ENCODE results near the gene GDPD1.
"Not testable (repeated sequence)": the region's sequence is repeated elsewhere in the genome, so short reads cannot be mapped to it uniquely, and the experiment has no call there.

Gene GDPD1

GRCh38 chr17:59220328-59221158 lies at the start of gene GDPD1:
GDPD1 (plus strand) TSS chr17:59220511; CDS start chr17:59220610, 99 bp downstream.
- Histone ChIP-seq H3K27me3 (ENCODE audit: low read depth, low read length) (no peaks in the 10 kb centered on the region), H3K27ac (ENCODE audit: low read length) (peak within 1 kb of the TSS; percentile 87), H3K36me3 (ENCODE audit: control insufficient read depth in 1 of 2, insufficient read depth in 2 of 2, low read length in 2 of 2) (no peaks in the 10 kb centered on the region), H3K4me1 (ENCODE audit: control insufficient read depth in 1 of 2, insufficient read depth in 2 of 2, low read length in 2 of 2) (peaks cover 0 to 5% of the 10 kb centered on the region in 2 donors), H3K4me3 (ENCODE audit: low read depth in 1 of 2, low read length in 2 of 2) (peak within 1 kb of the TSS; percentile 97 to 99), H3K9me3 (ENCODE audit: control insufficient read depth in 1 of 2, low read length in 2 of 2) (no peaks in the 10 kb centered on the region)

DNA sequence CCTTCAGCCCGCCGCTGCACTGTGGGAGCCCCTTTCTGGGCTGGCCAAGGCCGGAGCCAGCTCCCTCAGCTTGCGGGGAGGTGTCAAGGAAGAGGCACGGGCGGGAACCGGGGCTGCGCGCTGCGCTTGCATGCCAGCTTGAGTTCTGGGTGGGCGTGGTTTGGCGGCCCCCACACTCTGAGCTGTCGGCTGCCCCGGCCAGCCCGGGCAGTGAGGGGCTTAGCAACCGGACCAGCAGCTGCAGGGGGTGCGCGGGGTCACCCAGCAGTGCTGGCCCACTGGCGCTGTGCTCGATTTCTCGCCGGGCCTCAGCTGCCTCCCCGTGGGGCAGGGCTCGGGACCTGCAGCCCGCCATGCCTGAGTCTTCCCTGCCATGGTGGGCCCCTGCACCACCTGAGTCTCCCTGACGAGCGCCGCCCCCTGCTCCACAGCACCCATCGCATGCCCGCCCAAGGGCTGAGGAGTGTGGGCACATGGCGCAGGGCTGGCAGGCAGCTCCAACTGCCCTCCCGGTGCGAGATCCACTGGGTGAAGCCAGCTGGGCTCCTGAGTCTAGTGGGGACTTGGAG lies 47.8 kb upstream of the GDPD1 start:
- H3K36me3 ChIP-seq (ENCODE audit: control insufficient read depth in 1 of 2, insufficient read depth in 2 of 2, low read length in 2 of 2) = no peaks in the 10 kb centered on the region
- H3K4me1 ChIP-seq (ENCODE audit: control insufficient read depth in 1 of 2, insufficient read depth in 2 of 2, low read length in 2 of 2) = no peaks in the 10 kb centered on the region
- H3K27ac ChIP-seq (ENCODE audit: low read length) = no peak overlapping the region
- H3K27me3 ChIP-seq (ENCODE audit: low read depth, low read length) = no peaks in the 10 kb centered on the region
- H3K9me3 ChIP-seq (ENCODE audit: control insufficient read depth in 1 of 2, low read length in 2 of 2) = peaks cover 0 to 2% of the 10 kb centered on the region in 2 donors
- no peak overlapping the region for H3K4me3 ChIP-seq (ENCODE audit: low read depth in 1 of 2, low read length in 2 of 2)

GRCh38 chr17:59174671-59175070 lies 45.6 kb upstream of the GDPD1 start:
- no peaks in the 10 kb centered on the region for H3K36me3 ChIP-seq (ENCODE audit: control insufficient read depth in 1 of 2, insufficient read depth in 2 of 2, low read length in 2 of 2)
- peaks cover 0 to 2% of the 10 kb centered on the region in 2 donors for H3K9me3 ChIP-seq (ENCODE audit: control insufficient read depth in 1 of 2, low read length in 2 of 2)
- no peak overlapping the region for H3K27ac ChIP-seq (ENCODE audit: low read length)
- H3K27me3 ChIP-seq (ENCODE audit: low read depth, low read length) = no peaks in the 10 kb centered on the region
- no peaks in the 10 kb centered on the region for H3K4me1 ChIP-seq (ENCODE audit: control insufficient read depth in 1 of 2, insufficient read depth in 2 of 2, low read length in 2 of 2)
- no peak overlapping the region for H3K4me3 ChIP-seq (ENCODE audit: low read depth in 1 of 2, low read length in 2 of 2)

- no peaks in the 10 kb centered on the region for H3K36me3 ChIP-seq (ENCODE audit: control insufficient read depth in 1 of 2, insufficient read depth in 2 of 2, low read length in 2 of 2)
- H3K27me3 ChIP-seq (ENCODE audit: low read depth, low read length) = no peaks in the 10 kb centered on the region
- H3K9me3 ChIP-seq (ENCODE audit: control insufficient read depth in 1 of 2, low read length in 2 of 2) = peaks cover 0 to 2% of the 10 kb centered on the region in 2 donors
- H3K4me3 ChIP-seq (ENCODE audit: low read depth in 1 of 2, low read length in 2 of 2) = no peak overlapping the region
- H3K4me1 ChIP-seq (ENCODE audit: control insufficient read depth in 1 of 2, insufficient read depth in 2 of 2, low read length in 2 of 2) = no peaks in the 10 kb centered on the region
- H3K27ac ChIP-seq (ENCODE audit: low read length) = no peak overlapping the region
Measured at GRCh38 chr17:59175076-59175475, 45.2 kb upstream of the GDPD1 start.

DNA sequence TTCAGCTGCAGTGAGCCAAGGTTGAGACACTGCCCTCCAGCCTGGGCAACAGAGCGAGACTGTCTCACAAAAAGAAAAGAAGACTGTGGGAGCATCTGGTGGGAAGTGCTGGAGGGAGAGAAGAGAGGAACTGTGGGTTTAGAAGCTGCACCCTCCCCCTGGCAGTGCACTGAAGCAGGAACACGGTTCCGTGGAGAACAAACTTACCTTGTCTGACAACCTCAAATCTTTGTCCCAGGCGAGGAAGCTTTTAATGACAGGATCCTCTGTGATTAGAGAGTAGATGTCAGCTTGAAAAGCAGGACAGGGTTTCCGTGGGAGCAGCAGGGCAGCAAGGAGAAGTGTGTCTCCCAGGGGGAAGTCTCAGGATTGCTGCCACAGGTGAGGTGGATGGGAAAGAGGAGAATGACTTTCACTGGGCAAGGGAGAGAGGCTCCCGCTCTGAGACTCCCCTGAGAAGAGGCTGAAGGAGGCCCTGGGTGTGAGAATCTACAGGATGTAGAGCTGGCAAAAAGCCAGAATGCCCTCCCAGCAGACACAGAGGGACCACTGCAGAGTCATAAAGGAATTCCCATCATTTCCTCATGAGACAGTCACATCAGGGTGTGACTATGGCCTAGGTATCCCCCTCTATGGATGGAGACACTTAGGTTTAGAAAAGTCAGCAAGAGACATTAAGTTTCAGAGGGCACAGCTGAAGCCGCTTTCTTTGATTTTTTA lies 41.9 kb upstream of the GDPD1 start:
- Histone ChIP-seq H3K4me3 (ENCODE audit: low read depth in 1 of 2, low read length in 2 of 2) (no peak overlapping the region), H3K4me1 (ENCODE audit: control insufficient read depth in 1 of 2, insufficient read depth in 2 of 2, low read length in 2 of 2) (no peaks in the 10 kb centered on the region), H3K9me3 (ENCODE audit: control insufficient read depth in 1 of 2, low read length in 2 of 2) (no peaks in the 10 kb centered on the region), H3K36me3 (ENCODE audit: control insufficient read depth in 1 of 2, insufficient read depth in 2 of 2, low read length in 2 of 2) (no peaks in the 10 kb centered on the region), H3K27ac (ENCODE audit: low read length) (no peak overlapping the region), H3K27me3 (ENCODE audit: low read depth, low read length) (no peaks in the 10 kb centered on the region)

DNA sequence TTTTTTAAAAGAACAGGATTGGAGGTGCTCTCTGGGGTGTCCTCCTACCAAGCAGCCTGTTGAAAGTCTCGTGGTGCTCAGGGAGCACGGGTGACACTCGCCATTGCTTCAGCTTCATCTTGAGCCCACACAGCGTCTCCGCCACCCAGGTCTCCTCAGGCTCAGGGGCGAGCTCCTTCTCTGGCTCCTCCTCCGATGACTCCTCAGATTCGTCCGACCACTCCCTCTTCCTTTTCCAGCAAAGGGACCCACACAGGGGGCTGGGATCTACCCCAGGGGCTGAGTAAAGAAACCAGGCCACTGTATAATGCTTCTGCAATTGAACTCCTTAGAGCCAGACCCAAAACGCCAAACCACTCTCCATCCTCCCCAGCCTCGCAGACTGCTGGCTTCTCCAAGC lies 40.7 kb upstream of the GDPD1 start:
- H3K27me3 ChIP-seq (ENCODE audit: low read depth, low read length); H3K36me3 ChIP-seq (ENCODE audit: control insufficient read depth in 1 of 2, insufficient read depth in 2 of 2, low read length in 2 of 2); H3K4me1 ChIP-seq (ENCODE audit: control insufficient read depth in 1 of 2, insufficient read depth in 2 of 2, low read length in 2 of 2); H3K9me3 ChIP-seq (ENCODE audit: control insufficient read depth in 1 of 2, low read length in 2 of 2); H3K4me3 ChIP-seq (ENCODE audit: low read depth in 1 of 2, low read length in 2 of 2); H3K27ac ChIP-seq (ENCODE audit: low read length): not testable (repeated sequence)

GRCh38 chr17:59180626-59181025 lies 39.7 kb upstream of the GDPD1 start:
- Histone ChIP-seq H3K27ac (ENCODE audit: low read length) (no peak overlapping the region), H3K9me3 (ENCODE audit: control insufficient read depth in 1 of 2, low read length in 2 of 2) (no peaks in the 10 kb centered on the region), H3K27me3 (ENCODE audit: low read depth, low read length) (no peaks in the 10 kb centered on the region), H3K4me1 (ENCODE audit: control insufficient read depth in 1 of 2, insufficient read depth in 2 of 2, low read length in 2 of 2) (no peaks in the 10 kb centered on the region), H3K4me3 (ENCODE audit: low read depth in 1 of 2, low read length in 2 of 2) (no peak overlapping the region), H3K36me3 (ENCODE audit: control insufficient read depth in 1 of 2, insufficient read depth in 2 of 2, low read length in 2 of 2) (no peaks in the 10 kb centered on the region)

DNA sequence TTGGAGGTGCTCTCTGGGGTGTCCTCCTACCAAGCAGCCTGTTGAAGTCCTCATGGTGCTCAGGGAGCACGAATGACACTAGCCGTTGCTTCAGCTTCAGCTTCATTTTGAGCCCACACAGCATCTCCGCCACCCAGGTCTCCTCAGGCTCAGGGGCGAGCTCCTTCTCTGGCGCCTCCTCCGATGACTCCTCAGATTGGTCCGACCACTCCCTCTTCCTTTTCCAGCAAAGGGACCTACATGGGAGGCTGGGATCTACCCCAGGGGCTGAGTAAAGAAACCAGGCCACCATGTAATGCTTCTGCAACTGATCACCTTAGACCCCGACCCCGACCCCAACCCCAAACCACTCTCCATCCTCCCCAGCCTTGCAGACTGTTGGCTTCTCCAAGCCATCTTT lies 38.8 kb upstream of the GDPD1 start:
- Histone ChIP-seq H3K27ac (ENCODE audit: low read length) (no peak overlapping the region), H3K9me3 (ENCODE audit: control insufficient read depth in 1 of 2, low read length in 2 of 2) (no peaks in the 10 kb centered on the region), H3K4me1 (ENCODE audit: control insufficient read depth in 1 of 2, insufficient read depth in 2 of 2, low read length in 2 of 2) (no peaks in the 10 kb centered on the region), H3K36me3 (ENCODE audit: control insufficient read depth in 1 of 2, insufficient read depth in 2 of 2, low read length in 2 of 2) (no peaks in the 10 kb centered on the region), H3K27me3 (ENCODE audit: low read depth, low read length) (no peaks in the 10 kb centered on the region), H3K4me3 (ENCODE audit: low read depth in 1 of 2, low read length in 2 of 2) (no peak overlapping the region)

- H3K9me3 ChIP-seq (ENCODE audit: control insufficient read depth in 1 of 2, low read length in 2 of 2) = no peaks in the 10 kb centered on the region
- H3K4me3 ChIP-seq (ENCODE audit: low read depth in 1 of 2, low read length in 2 of 2) = no peak overlapping the region
- H3K4me1 ChIP-seq (ENCODE audit: control insufficient read depth in 1 of 2, insufficient read depth in 2 of 2, low read length in 2 of 2) = no peaks in the 10 kb centered on the region
- no peaks in the 10 kb centered on the region for H3K27me3 ChIP-seq (ENCODE audit: low read depth, low read length)
- H3K27ac ChIP-seq (ENCODE audit: low read length) = no peak overlapping the region
- no peaks in the 10 kb centered on the region for H3K36me3 ChIP-seq (ENCODE audit: control insufficient read depth in 1 of 2, insufficient read depth in 2 of 2, low read length in 2 of 2)
Measured at GRCh38 chr17:59185997-59186396, 34.3 kb upstream of the GDPD1 start.

DNA sequence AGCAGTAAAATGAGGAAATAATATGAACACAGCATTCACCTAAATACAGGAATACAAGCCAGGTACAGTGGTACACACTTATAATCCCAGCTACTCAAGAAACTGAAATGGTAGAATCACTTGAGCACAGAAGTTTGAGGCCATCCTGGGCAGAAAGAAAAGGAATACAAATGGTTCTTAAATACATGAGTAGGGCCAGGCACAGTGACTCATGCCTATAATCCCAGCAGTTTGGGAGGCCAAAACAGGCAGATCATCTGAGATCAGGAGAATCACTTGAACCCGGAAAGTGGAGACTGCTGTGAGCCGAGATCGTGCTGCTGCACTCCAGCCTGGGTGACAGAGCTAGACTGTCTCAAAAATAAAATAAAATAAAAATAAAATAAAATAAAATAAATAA lies 33.5 kb upstream of the GDPD1 start:
- Histone ChIP-seq H3K27me3 (ENCODE audit: low read depth, low read length) (no peaks in the 10 kb centered on the region), H3K4me1 (ENCODE audit: control insufficient read depth in 1 of 2, insufficient read depth in 2 of 2, low read length in 2 of 2) (no peaks in the 10 kb centered on the region), H3K9me3 (ENCODE audit: control insufficient read depth in 1 of 2, low read length in 2 of 2) (no peaks in the 10 kb centered on the region), H3K36me3 (ENCODE audit: control insufficient read depth in 1 of 2, insufficient read depth in 2 of 2, low read length in 2 of 2) (no peaks in the 10 kb centered on the region), H3K4me3 (ENCODE audit: low read depth in 1 of 2, low read length in 2 of 2) (no peak overlapping the region), H3K27ac (ENCODE audit: low read length) (no peak overlapping the region)

DNA sequence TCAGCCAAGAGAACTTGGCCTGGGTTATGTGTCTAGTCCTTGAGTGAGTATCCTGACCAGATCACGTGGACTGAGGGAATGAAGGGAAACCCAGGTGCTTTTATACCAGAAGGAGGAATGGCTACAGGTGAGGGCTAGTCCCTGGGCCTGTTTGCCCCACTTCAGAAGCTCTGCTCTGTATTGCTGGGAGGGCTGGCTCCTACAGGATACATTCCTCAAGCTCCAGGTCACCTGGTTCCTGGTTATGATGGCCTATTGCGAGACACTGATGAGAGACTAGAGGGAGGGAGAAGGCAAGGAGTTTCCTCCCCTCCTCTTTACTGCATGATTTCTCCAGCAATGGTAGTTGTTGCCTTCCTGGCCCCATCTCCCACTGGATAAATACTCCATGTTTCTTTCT lies 29.5 kb upstream of the GDPD1 start:
- H3K27me3 ChIP-seq (ENCODE audit: low read depth, low read length) = no peaks in the 10 kb centered on the region
- no peak overlapping the region for H3K27ac ChIP-seq (ENCODE audit: low read length)
- H3K9me3 ChIP-seq (ENCODE audit: control insufficient read depth in 1 of 2, low read length in 2 of 2) = no peaks in the 10 kb centered on the region
- no peaks in the 10 kb centered on the region for H3K36me3 ChIP-seq (ENCODE audit: control insufficient read depth in 1 of 2, insufficient read depth in 2 of 2, low read length in 2 of 2)
- no peak overlapping the region for H3K4me3 ChIP-seq (ENCODE audit: low read depth in 1 of 2, low read length in 2 of 2)
- no peaks in the 10 kb centered on the region for H3K4me1 ChIP-seq (ENCODE audit: control insufficient read depth in 1 of 2, insufficient read depth in 2 of 2, low read length in 2 of 2)
